Stimulated activated CD4-positive, alpha-beta T cell treated with anti-CD3 and anti-CD28 coated beads, Interleukin-2, amount 100 ng/mL, for 24 hours (primary cell): Measurements from ENCODE around the gene PRDM16.

Experiments used
- DNase-seq, 2 donors: peaks; one replicate each; pipeline ENCODE4 v3.0.0-alpha.2; 2020

Gene PRDM16

DNA sequence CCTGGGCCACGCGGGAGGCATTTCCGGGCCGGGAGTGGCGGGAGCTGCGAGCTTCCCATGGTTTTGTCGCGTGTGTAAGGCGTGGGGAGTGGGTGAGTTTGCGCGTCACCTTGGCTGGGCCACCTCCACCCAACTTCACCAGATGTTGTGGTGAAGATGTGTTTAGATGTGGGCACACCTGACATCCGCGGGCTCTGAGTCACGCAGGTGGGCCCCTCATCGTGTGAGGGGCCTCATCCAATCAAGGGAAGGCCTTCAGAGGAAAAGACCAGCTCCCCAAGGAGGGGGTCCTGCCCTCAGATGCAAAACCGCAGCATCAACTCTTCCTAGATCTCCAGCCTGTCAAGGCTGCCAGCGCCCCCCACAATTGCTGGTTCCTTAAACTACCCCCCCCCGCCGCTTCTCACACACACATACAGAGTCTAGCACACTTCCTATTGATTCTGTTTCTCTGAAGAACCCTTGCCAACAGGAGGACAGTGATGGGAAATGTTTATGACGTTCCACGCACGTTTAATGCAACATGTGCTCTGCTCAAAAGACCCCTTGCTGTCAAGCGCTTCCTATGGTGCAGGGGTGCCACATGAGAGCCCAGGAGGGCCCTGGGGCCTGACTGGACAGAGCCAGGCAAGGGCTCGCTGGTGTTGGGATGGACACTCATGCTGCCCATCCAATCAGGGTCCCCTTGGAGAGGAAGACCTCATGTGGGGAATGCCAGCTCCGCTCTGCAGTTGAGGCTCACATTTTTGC lies 35.8 kb upstream of the PRDM16 start:
- DNase-seq: peak; percentile 17 to 27

DNA sequence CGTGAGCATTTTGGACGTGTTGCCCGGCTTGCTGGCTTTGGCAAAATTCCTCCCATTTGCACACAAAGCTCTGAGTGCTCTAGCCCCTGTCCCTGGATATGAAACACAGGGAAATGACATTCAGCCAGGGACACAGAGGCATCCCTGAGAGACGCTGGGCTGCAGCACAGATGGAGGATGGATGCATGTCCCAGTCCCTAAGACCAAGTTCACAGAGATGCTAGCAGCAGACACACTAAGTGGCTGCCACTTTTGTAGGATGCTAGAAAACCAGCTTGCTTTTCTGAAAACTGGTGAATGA lies 35.3 kb upstream of the PRDM16 start:
- no peak for DNase-seq

DNA sequence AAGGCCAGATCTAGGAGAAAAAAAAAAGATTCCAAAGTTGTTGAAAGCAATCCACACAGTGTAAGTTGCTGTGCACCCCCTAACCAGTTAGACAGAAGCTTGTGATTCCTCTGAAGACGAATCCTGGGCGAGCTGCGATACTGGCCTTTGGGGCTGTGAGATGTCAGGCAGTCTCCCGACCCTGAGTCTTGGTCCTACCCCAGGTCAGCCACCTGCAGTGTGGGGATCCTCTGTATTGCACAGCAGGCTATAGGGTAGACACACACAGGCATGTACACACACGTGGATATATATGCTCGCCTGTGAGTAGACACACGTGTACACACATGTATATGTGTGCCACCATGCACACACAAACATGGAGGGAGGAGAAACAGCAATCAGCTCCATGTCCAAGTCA lies 34.8 kb upstream of the PRDM16 start:
- no peak for DNase-seq

DNA sequence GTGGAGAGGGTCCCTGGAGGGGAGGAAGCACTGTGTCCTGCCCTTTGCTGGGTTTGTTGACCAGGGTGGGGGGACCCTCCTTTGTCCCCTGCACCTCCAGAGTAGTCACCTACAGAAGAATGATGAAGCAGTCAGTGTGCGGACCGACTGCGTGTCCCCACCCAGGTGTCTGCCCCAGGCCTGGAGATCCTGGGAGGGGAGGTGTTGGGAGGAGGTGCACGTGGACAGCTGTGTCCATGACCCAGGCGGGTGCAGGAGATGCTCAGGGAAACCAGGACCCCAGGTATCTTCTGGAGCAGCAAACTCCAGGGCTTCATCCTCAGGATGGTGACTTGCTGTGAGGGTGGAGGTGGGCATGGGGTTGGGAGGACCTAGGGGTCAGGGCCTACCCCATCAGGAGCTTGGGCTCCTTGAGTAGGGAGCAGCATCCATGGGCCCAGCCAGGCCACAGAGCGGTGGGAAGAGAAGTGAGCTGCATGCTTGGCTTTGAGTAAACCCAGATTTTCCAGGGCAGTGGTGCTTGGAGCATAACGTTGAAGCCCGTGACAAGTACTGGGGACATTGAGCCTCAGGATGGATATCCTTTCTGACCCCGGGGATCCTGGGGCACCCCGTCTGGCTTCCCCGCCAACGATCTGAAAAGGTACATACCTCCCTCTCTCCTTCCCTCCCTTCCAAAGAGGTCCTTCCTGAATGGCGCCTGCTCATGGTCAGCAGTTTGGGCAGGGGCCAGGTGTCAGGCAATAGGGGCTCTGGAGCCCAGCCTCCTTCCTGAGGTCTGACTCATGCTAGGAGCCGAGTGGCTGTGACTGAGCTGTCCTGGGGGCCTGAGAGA lies 34.1 kb upstream of the PRDM16 start:
- no peak for DNase-seq

DNA sequence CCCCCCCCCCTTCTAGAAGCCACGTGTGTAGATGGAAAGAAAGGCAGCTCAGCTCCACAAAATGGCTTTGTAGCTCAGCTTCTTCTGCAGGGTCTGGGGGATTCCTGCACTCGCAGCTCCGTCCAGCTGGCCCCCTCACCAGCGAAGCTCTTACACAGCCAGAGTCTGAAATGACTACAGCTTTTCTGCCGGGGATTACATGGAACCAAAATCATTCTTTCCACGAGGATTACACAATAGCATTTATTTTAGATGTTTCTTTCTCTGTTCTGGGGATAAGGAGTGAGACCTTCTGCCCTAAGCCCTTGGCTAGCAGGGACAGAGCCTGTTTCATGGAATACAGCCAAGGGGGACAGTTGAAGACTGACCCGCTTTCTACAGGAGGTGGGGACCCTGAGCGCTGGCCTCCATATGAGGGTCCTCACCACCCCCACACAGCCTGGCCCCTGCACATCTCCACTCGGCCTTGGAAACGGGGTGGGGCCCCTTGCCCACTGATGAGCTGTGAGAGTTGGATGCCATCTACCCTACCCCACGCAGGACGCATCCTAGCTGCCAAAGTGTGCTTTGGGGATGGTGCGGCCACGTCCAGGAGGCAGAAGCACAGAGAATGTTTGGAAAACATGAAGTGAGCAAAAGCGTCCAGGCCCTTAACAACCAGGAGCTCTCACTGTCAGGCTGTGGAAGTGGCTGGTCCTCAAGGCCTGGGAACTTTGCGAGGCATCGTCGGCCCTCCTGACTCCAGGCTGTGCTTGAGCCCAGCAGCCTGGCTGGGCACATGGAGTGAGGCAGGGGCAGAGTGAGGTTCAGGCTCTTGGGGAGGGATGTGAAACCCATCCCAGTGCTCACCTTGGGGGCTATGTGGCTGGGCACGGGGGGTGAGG lies 33.2 kb upstream of the PRDM16 start:
- DNase-seq: no peak

DNA sequence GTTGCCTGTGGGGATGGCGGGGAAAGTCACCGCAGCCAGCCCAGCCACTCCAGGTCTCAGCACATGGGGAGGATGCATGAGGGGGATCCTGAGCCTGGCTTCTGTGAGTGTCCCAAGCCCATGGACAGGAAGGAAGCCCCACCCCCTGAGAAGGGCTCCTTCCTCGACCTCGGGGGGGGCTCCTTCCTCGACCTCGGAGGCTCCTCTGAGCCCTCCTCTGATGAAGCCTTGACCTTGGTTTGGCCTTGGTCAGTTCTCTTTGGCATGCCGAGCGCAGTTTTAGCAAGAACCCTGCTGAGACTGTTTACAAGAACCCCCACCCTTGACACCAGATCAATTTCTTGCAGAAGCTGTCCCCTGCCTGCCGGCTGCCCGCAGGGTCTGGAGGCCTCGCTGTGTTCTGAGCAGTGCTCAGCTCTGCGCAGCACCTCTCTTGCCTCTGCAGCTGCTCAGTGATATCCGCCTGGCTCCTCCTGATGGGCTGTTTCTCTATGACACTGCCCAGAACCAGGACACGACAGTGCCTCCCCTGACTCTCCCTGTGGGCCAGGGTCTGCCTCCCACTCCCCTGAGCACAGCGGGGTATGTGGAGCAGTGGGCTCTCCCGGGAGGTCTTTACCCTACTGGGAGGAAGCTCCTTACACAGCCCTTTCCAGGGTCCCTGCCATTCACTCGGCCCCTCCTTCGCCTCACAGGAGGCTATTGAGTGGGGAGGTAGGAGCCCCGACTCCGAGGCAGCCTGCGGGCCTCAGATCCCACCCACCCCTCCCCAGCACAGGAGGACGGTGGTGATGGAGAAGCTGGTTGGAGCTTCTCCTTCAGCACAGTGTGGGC lies 32.3 kb upstream of the PRDM16 start:
- no peak for DNase-seq

DNA sequence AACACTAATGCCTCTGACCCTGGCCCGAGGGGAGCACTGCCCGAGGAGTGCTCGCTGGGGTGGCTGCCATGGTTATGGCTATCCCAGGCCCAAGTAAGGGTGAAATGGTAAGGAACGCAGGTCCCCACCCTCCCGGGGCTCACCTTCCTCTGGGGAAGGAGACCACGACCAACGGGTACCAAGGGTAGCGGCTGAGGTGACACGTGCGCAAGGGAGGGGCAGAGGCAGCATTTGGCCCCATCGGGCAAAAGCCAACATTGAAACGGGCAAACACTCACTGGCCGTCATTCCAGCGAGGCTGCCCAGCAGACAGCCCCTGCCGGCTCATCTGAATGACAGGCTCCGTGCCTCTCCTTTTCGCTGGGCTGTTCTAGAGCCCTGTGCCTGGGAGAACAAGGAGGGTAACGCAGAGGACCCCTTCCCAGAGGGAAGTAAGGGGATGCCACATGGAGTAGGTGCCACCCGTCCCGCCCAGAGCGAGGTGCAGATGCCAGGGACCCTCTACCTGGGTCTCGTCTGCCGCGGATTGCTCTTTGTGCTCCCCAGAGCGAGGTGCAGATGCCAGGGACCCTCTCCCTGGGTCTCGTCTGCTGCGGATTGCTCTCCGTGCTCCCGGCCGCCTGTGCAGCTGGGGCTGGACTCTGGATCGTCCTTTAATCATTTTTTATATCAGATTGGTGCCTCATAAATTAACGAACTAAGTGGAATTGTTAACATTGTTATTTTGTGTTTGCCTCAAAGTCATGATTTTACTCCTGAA lies 31.5 kb upstream of the PRDM16 start:
- DNase-seq: no peak

DNA sequence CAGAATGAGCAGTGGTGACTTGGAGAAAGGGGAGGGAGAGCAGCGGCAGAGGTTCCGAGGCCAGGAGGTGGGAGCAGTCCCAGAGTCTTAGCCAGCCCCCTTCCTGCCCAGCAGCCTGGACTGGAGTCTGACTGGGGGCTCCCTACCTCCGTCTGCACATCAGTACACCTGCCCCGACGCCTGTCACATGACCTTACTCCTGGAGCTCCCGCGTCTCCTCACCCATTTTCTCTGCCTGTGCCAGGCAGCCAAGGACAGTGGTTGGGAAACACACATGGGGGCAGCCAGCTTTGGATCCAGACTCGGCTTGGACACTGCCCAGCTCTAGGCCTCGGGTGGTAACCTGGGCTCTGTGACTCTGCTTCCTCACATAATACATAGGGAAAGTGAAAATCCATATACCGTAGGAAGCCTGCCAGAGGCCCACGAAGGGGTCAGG lies 30.9 kb upstream of the PRDM16 start:
- DNase-seq: no peak

DNA sequence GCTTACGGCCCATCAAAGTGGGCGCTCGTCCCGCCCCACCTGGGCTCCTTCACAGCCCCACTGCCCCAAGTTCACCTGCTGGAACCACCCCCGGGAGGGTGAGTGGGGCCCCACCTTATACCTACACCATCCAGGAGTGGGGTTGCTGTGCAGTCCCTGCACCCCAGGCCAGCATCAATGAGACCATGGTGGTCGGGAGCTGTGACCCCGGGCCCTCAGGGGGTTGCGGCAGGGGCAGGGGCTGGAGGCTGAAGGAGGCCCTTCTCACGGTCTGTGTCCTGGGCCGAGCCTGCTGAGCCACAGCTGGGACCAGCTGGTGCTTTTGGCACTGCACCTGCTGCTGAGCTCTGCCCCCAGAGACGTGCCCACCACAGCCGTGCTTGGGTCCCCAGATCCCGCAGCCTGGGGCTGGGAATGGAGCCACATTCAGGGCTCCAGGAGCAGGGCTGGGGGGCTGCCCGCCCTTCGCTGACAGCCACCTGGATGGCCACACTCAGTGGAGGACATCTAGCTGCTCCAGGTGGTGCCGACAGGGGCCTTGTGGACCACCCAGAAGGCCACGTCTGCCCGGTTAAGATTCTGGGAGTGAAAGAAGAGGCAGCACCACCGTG lies 30.3 kb upstream of the PRDM16 start:
- DNase-seq: no peak

DNA sequence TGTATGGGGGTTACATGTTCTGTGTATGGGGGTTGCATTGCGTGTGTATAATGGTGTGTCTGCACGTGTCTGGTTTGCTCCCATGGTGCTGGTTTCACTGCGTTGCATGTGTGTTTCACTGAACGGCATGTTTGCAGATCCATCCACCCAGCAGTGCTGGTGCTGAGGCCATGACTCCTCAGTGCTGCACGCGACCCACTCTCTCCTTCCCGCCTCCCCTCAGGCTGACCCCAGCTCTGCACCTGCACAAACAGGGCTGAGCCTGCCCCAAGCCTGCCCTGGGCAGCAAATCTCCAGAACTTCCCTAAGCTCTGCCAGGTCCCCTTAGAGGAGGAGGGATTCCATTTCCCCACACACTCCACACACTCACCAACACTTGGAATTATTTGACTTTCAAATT lies 29.0 kb upstream of the PRDM16 start:
- no peak for DNase-seq

DNA sequence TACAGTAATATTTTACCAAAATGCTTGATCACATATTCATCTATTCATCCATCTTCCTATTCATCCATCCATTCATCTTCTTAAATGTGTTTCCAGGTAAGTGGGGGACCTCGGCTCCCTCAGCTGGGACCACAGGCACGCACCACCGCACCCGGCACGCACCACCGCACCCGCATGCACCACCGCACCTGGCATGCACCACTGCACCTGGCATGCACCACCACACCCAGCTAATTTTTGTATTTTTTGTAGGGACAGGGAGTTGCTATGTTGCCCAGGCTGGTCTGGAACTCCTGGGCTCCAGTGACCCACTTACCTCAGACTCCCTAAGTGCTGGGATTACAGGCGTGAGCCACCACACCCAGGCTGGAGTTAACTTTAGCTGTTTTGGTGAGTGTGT lies 26.5 kb upstream of the PRDM16 start:
- DNase-seq: no peak

DNA sequence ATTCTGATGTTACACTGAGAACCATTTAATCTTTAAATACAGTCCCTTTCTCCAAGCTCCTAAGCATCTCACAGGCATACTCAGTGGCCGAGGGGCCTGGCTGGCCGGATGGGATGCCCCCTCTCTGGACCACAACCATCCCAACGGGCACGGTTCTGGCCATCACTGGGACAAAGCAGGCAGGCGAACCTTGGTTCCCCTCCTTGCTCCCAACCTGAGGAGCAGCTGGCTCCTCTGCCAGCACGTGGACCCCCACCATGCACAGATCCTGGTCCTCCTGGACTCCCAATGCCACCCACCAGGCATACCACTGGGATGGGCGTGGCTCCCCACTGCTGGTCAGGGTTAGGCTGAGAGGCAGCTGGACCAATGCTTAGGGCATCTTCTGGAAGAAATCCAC lies 19.8 kb upstream of the PRDM16 start:
- DNase-seq: no peak

DNA sequence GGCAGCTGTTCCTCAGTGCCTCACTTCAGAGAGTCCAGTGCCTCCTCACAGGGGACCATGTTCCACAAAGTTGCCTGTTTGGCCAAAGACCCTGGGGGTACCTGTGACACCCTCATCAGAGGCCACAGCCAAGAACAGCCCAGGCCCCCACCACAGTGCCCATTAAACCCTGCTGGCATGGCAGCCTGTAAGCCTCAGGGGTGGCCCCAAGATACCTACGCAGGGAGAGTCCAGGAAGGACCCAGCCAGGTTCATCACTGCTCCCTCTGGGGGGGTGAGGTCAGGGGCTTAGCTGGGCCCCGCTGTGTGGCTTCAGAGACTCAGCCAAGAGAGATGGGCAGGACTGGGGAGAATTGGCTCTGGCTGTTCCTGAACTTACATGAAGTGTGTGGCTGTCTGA lies 19.1 kb upstream of the PRDM16 start:
- no peak for DNase-seq

DNA sequence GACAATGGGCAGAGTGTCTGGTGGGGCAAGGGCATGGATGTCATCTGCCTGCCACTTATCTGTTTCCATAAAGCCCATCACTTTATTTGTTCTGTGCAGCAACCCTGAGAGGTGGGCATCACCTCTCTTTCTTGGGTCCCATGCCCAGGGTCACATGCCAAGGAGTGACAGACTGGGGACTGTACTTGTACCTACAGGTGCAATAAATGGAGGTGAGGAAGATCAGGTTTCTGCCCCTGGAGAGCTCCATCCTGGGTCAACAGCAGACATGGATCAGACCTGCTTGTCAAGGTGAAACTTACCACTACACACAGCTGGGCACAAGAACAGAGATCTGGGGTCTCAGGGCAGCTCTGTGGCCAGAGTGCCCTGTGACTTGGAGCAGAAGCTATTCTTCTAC lies 18.4 kb upstream of the PRDM16 start:
- no peak for DNase-seq

DNA sequence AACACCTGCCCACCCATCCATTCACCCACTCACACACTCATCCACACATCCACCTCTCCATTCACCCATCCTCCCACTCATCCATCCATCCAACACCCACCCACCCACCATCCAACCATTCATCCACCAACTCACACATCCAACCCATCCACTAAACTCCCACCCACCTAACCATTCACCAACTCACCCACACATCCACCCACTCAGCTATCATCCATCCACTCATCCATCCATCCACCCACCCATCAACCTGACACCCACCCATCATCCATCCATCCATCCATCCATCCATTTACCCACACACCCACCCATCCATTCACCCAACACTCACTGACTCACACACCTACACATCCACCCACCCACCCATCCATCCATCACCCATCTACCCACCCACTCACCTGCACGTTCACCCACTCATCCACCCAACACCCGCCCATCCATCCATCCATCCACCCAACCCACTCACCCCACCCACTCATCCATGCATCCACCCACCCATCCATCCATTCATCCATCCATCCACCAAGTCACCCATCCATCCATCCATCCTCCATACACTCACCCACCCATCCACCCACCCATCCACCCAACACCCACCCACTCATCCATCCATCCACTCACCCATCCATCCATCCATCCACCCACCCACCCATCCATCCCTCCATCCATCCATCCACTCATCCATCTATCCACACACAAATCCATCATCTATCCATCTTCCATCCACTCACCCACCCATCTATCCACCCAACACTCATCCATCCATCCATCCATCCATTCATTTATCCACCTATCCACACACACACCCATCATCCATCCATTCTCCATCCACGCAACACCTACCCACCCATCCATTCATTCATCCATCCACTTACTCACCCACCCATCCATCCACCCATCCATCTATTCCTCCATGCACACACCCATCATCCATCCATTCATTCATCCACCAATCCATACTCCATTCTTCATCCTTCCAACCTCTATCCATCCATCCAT lies 17.4 kb upstream of the PRDM16 start:
- no peak for DNase-seq

DNA sequence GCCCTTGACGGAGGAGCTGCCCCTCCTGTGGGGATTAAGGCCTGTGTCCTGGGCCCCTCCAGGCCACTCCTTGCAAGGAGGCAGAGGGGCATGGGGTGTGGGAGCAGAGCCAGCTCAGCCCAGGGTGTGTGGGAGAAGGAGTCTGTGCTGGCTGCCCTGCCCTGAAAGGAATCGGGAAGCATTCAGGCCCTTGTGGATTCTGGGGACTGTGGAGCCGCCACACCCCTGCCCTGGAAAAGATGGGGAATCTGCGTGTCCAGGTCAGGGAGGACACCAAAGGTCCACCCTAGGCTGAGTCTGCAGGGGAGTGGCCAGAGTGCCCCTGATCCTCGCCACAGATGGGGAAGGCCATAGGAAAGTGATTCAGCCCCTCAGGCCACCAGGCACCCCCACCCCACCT lies 16.5 kb upstream of the PRDM16 start:
- DNase-seq: no peak

DNA sequence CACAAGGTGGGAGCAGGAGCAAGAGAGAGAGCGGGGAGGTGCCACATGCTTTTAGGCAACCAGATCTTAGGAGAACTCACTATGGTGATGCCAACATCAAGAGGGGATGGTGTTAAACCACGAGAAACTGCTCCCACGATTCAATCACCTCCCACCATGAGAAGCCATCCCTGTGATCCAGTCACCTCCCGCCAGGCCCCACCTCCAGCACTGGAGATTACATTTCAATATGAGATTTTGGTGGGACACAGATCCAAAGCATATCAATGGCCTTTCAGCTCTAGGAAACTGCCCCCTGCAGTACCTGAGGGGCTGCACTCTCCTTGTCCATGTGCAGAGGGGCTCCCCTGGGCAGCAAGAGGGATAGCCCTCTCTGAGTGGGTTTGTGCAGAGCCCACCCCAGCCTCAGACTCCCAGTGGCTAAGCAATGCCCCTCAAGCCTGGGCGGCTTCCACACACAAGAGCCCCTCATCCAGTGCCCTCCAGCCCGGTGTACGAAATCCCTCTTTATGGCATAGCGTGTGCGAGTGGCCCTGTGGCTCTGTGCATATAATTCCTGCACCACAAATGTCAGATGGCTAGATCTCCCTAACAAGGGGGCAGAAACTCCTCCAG lies 15.5 kb upstream of the PRDM16 start:
- no peak for DNase-seq

DNA sequence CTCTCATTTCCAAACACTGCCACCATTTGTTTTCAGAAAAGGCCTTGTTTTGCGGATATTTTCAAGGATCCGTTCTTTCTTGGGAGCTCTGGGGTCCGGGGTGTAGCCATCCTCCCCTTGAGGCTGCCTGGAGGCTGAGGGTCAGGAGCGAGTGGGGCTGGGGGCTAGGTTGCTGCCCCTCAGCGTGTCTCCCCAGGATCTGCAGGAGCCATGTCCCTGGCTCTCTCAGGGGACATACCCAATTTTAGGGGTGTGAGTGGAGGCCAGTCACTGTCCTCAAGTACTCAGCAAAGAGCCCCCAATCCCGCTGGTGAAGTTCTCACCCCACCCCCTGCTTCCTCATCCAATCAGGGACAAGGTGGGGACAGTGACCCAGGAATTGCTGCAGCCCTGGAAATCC lies 15.0 kb upstream of the PRDM16 start:
- DNase-seq: no peak

DNA sequence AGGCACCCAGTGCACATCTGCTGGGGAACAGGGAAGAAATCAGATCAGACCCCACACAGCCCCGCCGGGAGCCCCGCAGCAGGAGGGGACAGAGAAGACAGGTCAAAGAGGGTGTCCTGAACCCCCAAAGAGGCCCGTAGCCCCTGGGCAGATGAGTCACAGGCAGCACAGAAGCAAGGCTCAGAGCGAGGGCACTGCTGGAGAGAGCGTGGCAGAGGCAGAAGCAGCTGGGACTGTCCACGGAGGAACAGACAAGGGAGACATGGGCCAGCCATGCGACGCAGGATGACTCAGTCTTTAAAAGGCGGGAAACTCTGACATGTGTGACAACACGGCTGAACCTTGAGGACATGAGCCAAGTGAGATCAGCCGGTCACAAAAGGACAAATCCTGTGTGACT lies 14.5 kb upstream of the PRDM16 start:
- no peak for DNase-seq

DNA sequence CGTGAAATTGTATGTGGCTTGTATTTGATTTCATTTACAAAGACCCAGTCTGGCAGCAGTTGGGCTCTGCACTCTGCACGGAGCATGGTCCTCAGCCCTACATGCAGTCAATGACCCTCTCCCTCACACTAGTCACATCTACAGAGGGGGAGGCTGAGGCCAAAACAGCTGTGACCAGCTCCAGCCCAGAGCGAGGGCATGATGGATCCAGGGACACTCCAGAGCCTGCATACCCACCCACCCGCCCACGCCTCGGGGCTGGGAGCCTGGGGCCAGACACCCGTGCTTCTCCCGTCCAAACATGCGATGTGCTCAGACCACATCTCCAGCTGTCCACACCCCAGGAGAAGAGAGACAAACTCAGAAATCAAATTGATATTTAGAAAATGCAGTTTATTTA lies 14.0 kb upstream of the PRDM16 start:
- no peak for DNase-seq
